Activated T-cell treated with anti-CD3 and anti-CD28 coated beads for 24 hours (primary cell): ENCODE measurements around the gene CREB5.
"Not testable (repeated sequence)": the region's sequence is repeated elsewhere in the genome, so short reads cannot be mapped to it uniquely, and the experiment has no call there.

Source experiments
- DNase-seq: peaks from one replicate; pipeline ENCODE4 v3.0.0-alpha.2; 2020; ENCODE audit warnings: low read depth

The CREB5 gene

DNA sequence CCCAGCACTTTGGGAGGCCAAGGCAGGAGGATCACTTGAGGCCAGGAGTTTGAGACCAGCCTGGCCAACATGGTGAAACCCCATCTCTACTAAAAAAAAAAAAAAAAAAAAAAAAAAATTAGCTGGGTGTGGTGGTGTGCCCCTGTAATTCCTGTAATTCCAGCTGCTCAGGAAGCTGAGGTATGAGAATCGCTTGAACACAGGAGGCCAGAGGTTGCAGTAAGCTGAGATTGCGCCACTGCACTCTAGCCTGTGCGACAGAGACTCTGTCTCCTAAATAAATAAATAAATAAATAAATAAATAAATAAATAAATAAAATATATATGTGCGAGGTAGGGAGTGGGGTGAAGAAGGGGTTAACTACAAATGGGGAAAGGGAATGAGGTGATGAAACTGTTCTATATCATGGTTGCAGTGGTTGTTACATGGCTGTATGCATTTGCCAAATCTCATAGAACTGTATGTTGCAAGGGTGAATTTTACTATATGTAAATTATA is 199.1 kb downstream of the CREB5 start:
- not testable (repeated sequence) for DNase-seq

DNA sequence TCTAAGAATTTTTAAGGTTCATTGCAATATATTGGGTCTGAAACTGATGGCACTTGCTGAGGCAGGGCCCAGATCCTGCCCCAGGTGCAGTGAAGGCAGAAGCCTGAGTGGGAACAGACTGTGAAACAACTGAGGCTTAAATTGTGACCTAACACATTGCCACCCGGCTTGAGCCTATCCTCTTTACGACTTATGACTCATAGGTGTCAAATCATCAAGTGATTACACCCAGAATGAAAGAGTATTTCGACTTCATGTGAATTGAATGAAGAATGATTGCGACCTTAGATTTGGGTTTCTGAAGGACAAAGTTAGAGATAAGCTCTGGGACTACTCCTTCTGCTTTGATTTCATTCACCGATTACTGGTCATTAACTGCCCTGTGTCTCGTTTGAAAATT is 200.9 kb downstream of the CREB5 start:
- no peak for DNase-seq

DNA sequence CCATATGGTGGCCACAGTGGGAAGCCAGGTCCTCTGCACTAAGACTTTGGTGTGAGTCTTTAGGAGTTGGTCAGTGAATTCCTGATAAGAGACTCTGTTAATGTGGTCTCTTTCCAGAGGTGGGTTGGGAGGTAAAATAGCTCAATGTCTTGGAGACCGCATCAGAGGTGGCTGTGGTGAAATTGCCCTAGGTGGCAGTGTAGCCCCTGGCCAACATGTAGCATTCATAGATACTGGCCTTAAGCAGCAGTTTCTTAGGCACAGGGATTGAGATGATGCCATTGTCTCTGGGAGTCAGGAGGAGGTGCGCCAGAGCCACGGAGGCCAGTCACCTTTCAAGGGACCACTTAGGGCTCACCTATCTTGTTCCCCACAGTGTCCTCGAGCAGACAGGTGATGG is 202.8 kb downstream of the CREB5 start:
- DNase-seq, result no peak

DNA sequence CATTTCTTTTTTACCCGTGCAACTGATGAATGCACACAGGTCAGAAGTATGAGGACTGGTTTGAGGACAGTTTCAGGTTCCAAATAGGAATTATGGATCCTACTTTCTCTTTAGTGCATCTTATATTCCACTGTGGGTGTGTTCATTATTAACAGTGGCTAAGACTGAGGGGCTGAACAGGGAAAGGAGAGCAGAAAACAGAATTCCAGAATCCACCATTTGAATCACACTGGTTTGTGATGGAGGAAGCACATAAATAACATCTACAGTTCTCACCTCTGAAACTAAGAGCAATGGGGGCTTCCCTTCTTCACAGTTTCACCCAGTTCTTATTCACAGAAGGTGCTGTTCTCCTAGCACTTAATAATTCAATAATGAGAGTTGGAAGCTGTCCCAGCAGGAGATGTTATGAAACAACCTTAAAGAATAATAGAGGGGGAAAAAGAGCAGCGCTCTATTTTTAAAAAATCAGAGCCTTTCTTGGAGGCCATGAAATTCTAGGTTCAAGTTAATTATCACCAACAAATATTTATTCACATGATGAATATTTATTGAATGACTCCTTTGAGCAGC is 205.1 kb downstream of the CREB5 start:
- DNase-seq, result no peak

DNA sequence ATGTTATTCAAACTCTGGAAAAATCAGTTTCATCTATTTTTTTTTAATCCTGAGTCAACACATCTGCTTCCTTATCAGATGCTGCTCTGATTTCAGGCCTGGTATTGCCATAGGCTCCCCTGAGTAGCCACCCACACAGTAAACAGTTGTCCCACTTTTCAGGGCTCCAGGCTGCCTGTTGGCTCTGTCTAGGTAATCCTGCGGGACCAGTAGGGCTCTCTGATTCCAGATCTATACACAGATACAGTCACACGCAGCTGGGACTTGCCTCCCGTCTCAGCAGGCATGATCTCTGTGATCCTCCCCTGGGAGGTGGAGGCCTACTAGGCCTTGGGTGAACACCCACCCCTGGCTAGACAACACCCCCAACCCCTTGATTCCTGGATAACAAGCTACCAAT is 206.1 kb downstream of the CREB5 start:
- no peak for DNase-seq

DNA sequence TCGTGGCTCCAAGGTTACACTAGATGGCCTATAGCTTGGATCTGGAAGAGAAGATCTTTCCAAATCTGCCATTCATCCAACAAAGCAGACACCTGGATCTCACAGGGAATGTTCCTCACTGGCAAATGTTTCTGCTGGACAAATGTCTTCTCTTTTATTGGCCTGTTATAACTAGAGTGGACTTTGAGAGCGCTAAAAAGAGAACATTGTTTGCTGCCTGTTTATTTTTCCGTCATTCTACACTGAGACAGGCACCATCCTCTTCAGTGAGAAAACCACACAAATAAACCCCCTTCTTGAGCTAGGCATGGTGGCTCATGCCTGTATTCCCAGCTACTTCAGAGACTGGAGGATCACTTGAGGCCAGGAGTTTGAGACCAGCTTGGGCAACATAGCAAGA is 206.9 kb downstream of the CREB5 start:
- no peak for DNase-seq

DNA sequence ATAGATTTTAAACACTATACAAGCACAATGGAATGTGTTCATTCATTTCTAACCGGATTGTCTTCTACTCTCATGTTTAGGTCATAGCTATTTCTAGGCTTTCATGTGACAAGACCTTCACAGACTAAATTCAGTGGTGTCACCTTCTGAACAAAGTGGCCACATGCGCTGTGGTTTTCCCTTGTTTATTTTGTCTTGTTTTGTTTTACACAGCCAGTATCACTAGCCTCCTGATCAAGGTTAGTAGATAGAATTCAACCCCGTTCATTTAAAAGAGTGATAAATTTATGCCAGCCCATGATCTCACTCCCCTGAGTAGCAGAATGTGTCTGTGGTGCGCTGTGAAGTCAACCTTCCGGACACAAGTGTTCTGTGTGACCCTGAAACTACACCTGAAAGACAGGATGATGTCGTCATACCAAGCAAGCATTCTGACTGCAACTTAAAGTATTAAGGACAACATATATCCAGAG is 209.1 kb downstream of the CREB5 start:
- no peak for DNase-seq

DNA sequence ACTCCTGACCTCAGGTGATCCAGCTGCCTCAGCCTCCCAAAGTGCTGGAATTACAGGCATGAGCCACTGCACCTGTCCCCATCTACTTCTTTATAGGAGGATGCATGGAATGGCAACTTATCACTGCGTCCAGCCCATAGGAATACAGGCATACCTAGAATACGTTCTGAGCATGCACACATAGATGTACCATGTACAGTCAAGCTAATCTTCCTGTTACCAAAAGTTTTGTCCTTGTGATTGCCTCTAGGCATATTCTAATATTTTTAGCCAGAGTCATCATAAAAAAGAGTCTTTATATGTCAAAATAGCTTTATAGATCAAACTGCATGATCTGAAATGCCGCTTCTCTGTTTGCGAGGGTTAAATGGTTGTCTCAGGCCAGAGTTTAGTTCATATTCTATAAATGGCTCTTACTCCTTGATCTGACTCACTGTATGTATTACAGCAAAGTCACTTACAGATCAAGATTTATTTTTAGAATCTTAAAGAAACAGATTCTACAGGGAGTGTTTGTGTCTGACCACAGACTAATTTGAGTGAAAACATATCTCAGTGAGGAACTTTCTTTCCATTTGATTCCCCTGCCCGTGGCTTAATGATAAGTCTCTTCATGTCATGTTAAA is 210.9 kb downstream of the CREB5 start:
- DNase-seq, result no peak

DNA sequence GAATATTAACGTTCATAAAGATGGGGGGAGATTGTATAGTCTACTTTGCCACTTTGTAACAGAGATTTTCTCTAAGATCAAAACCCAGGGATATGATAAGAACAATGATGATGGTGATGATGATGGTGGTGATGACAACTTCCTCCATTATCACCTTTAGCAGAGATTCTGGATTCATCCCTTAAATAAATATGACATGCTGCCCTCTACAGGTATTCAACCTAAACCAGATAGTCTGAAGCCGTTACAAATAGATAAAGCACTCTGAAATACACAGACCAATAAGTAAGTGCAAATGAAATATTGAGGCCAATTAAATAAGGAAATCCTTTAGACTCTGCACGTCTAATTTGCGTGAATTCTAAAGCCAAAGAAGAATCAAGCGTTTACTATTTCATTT is 211.5 kb downstream of the CREB5 start:
- DNase-seq, result no peak

DNA sequence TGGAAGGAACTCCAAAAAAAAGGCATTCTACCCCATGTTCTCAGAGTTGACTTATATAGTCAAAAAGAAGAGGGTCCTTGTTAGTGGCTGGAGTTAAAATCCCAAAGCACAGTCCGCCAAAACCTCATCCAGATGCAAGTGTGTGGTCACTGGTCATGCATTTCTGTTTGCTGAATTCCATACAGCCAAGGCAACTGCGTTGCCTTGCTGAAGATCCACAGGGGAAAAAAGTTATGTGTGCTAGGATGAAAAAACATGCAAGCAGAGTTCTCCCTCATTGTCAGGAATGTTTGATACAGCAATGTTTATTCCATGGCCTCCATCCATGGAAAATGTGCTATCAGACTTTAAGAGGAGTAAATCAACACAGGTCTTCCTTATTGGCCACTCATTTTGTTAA is 213.1 kb downstream of the CREB5 start:
- no peak for DNase-seq

DNA sequence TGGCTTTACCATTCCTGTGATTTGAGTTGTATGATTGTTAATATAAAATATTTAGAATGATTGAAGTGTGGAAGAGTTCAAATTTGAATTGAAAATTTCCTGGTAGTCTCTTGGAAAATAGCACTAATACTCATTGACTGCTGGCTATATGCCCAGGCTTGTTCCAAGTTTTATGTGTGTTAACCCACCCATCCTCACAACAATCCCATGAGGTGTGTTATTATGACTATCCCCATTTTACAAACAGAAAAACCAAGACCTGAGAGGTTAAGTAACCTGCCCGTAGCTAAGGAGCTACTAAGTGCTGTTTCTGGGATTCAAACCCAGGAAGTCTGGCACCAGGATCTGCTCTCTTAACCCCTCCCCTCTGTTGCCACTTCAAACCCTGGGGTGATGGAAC is 213.9 kb downstream of the CREB5 start:
- no peak for DNase-seq

DNA sequence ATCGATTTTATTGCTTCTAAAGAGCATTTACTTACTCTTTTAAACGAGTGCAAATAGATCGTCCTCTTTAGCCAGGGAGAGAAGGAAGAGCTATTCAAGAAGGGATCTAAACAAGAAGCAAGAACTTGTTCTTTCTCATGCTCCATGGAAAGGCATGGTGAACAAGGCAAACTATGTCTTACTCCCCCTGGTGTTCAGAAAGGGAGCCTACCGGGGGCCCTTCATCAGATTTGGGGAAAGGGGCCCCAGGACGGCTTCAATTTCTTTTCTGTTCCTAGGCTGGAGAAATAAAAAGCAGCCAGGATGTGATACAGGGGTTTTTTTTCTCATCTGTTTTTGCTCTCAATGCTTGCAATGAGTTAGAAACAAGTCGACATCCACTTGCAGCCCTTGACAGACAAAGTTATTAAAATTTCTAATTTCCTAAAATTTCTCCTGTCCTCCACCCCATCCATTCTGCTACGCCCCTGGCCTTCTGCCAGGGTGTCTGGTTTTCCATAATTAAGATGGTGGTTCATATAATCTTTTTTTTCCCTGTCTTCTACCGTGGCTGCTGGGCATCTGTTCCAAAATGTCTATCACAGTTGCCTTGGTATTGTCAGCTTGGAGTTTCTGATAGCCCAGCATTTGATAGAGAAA is 214.4 kb downstream of the CREB5 start:
- DNase-seq, result peak; percentile 6

DNA sequence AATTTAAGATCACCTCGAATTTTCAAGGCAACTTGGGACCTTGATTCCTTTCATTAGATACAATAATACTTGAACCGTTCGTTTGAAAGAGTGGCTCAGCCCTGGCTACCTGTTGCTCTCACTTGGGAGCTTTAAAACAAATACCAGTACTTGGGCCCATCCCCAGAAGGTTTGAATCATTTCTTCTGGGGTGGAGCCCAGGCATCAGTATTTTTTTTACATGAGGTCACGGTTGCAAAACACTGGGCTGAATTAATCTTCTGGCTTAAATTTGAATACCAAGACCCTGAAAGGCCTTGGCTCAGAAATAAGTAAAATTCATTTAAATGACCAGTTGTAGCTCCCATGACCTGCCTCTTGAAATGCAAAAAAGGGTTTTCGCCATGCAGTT is 214.9 kb downstream of the CREB5 start:
- no peak for DNase-seq

DNA sequence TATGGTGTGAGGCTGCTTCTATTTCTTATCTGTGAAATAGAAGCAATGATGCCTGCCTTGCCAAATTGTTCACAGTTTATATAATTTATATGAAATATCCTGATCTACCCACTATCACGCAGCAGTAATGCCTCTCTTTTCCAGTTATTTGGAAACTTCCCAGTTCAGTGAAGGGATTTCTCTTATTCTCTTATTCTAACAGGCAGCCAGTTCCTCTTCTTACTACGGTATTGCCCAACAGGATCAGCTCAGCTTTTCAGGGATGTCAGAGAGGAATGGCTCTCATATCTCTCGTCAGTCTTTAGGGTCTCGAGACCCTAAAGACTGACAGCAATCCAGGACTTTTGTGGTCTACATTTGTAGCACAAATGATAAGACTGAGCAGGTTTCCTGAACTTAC is 215.6 kb downstream of the CREB5 start:
- no peak for DNase-seq

DNA sequence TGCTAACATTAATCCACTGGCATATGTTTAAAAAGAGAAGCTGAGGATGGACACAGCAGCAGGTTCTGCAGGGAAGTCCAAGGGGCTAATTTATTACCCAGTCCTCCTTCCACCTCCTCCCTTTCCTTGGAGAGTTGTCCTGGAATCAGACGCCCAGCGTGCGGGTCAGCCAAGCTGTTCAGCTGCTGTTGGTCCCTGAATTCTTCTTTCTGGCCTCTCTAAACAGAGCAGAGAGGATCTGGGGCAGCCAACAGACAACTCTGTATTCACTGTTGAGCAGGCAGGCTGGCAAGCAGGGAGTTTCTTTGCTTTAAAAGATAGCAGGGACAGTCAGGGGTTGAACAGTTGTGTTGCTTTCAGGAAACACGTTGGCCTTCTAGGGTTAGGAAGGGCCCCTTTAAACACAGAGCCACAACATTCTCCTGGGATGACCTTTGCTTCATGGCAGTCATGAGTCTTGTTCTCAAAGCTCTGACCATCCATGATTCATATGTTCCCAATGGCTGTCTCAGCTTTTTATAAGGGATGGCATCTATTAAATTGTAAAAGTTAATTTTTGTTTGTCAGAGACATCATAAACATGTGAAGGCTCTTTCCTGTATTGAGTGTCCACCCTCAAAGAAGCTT is 217.0 kb downstream of the CREB5 start:
- no peak for DNase-seq

DNA sequence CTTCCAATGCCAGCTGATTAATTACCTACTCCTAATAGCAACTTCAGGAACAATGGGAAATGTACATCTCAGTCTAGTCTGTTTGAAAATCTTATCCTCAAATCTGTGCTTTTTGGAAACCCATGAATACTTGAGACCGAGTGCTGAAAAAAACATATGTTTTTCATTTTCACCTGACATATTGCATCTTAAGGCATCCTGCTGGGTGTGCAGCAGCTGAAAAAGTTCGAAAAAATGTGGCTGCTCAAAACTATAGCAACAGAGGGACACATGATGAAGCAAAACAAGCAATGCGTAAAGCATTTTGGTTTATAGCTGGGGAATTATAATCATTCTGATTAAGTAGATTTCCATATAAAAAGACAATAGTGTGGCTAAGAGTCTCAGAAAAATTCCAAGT is 218.0 kb downstream of the CREB5 start:
- DNase-seq, result no peak

DNA sequence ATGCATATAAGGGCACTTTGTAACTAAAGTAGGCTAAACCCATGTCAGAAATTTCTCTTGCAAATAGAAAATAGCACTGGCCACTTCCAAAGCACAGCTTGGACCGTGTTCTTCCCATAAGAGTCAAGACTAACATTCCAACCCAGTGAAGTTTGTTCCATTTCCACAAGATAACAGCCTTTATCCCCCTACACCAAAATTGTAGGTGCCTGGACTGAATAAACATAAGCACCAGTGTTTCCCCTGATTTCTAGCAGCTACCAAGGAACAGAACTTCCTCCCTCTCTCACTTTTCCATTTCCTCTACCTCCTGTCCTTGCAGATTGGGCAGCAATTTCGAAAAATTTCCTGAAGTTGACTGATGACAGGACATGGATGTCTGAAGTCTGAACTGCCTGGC is 219.7 kb downstream of the CREB5 start:
- DNase-seq, result no peak

DNA sequence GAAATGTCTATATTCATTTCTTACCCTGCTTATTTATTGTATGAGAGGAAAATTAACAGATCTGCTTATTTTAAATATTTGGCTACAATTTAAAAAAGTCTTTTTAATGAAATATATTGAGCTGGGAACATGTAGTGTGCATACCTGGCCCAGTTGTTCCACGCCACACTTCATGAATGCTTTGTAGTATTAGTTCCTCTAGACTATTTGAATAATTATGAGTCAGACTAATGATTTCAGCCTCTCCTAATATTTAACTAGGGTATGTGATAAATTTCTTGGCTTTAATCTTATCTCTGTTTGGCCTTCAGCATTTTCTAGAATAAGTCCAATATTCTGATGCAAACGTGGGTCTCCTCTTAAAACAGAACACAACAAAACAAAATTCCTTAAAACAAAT is 226.6 kb downstream of the CREB5 start:
- DNase-seq, result no peak

DNA sequence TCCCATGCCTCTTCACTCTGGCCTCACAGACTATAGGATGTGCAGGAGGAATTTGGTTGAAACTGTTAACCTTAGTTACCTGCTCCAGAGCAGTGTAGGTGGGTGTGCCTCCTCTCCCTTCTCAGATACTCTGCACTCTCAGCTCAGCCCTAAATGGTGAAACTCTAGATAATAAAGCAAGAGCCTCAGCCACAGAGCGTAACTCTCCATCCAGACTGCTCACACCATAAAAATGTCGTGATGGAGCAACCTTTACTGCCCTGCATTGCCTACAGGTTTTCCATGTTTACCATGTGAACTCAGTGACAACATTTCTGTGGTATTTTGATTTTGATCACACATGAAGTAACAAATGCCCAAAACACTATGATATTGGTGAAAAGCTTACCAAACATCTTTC is 227.7 kb downstream of the CREB5 start:
- no peak for DNase-seq

DNA sequence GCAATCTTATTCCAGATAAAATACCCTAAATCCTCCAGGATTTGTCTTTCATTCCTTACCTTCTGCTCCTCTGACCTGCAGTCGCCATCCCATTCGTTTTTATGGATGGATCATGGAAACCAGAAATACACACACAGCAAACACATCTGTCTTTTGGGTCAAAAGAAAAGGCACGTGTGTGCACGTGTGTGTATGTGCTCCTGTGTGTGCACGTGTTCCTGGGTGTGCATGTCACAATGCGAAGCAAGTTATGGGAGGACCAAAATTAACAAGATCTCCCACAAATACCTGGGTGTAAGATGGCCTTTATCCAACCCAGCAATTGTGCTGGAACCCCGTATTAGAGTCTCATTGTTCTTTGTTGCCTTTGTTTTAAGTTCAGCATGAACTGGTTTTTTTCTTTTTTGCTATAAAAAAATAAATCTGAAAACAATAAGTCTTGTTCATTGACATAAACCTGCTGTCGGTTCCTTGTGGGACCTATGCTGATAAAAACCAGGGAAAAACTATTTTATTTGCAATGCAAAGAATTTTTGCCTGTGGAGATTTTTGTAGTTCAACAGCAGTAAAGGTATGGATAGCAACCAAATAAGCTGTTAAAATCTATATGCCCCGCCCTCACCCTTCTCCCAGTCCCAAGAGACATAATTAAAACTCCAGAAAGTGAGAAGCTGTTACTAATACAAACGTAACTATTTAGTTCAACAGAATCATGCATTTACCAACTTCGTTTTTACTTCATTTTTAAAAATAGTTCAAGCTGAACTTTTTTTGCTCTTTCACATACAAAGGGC is 229.6 kb downstream of the CREB5 start:
- no peak for DNase-seq

DNA sequence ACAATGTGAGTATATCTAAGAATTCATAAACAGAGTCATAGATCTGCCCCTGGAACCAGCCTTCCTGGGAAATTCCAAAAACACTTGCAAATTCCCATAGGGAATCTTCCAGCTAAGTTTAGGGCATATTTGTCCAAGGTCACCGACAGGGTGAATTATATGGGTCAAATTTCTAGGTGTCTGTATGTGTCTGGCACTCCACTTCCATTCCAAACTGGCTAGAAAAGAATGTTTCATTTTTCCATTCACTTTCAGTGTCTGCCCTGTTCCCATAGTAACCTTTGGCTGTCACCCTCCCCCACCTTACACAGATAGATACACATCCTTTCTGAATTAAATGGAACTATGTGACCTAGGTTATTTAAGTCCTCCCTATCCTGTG is 230.9 kb downstream of the CREB5 start:
- no peak for DNase-seq

DNA sequence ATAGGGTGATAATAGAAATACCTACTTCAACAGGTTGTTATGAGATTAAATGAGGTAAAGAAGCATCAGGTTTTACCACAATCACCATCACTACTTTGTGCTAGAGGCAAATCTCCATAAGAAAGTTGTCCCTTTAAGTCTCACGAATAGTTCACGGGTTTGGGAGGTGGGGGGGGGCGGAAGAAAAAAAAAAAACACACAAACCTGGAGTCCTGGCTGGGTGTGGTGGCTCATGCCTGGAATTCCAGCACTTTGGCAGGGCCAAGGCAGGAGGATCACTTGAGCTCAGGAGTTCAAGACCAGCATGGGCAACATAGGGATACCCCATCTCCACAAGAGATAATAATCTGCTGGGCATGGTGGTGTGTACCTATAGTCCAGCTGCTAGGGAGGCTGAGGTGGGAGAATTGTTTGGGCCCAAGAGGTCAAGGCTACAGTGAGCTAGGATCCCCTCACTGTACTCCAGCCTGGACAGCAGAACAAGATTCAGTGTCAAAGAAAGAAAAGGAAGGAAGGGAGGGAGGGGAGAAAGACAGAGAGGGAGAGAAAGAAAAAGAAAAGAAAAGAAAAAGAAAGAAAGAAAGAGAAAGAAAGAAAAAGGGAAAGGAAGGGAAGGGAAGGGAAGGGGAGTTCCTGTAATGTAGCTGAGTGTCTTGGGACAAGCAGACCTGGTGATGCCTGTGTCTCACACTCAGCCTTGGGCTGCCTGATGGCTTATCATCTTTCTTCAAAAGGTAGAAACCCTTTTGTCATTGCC is 231.4 kb downstream of the CREB5 start:
- DNase-seq, result no peak
